Chondrocyte (in vitro differentiated cells): ENCODE results near the gene TNFRSF11A. TPM values are rescaled to one million over a fixed set of nuclear protein-coding genes. Genes with fewer than 3 reads are reported as not detected.
A peak's percentile ranks its signal among the peaks of the same experiment; 100 is the strongest.

ENCODE experiments used
- DNase-seq: peaks from one replicate; pipeline ENCODE4 v3.0.0; 2021; ENCODE audit warnings: mixed read lengths, low spot score
- H3K27ac Mint-ChIP-seq: one replicate; pipeline ENCODE4 v1.8.0; 2021; ENCODE audit warnings: mild to moderate bottlenecking, moderate library complexity, mixed read lengths; ENCODE audit not compliant: unreplicated experiment
- H3K27me3 Mint-ChIP-seq: 2 replicates; pipeline ENCODE4 v1.8.0; 2021; ENCODE audit warnings: low read depth, mixed read lengths
- H3K36me3 Mint-ChIP-seq: 2 replicates; pipeline ENCODE4 v1.8.0; 2021; ENCODE audit warnings: low read depth, mixed read lengths
- H3K4me1 Mint-ChIP-seq: 2 replicates; pipeline ENCODE4 v1.8.0; 2021; ENCODE audit warnings: low read depth, mild to moderate bottlenecking, mixed read lengths
- H3K4me3 Mint-ChIP-seq: one replicate; pipeline ENCODE4 v1.8.0; 2021; ENCODE audit warnings: mild to moderate bottlenecking, moderate library complexity, mixed read lengths; ENCODE audit not compliant: unreplicated experiment
- H3K9me3 Mint-ChIP-seq: 2 replicates; pipeline ENCODE4 v1.8.0; 2021; ENCODE audit warnings: low read depth, mixed read lengths
- total RNA-seq: library from RNA; stranded (reverse); gene quantifications from 3 replicates; pipeline ENCODE4 v1.2.1, GENCODE V29; 2021
- TF ChIP-seq, protein P1 (sequence below): fragments of 200-600 bp; sonication (generic); IDR thresholded peaks from 2 replicates; pipeline ENCODE4 v1.5.0; 2021; ENCODE audit warnings: antibody characterized with exemption, mild to moderate bottlenecking, moderate library complexity

Gene TNFRSF11A
- total RNA-seq, 1 donor from 2014 or later = 0.22 TPM

DNA sequence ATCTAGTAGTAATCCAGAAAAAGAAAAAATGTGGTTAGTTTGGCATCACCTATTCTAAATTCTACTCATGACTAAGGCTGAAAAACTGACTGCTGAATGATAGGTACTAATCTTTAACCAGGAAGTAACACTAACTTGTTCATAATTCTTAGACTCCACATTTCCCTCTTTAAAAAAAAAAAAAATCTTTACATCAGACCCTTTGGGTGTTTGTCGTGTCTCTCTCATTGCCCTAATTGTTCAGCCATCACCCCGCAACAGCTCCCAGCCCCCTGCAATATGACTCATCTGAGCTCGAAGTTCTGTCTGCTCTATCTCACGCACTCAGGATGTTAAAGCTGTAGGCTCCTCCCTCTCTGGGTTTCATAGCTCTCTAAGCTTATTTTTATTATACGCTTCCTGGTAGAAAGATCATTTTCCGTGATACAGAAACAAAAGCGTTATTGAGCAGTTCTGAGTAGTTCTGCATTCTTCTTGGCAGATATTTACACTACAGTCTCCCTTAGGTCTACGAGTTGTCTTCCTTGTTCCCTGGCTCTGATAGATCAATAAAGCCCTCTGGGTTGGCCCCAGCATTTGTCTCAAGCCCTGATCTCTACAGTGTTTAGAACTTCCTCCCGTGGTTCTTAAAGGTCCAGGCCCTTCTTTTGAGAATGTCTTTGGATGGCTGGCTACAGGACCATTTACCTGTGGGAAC, 95.6 kb downstream of the TNFRSF11A start:
- TF ChIP-seq, protein P1, sequence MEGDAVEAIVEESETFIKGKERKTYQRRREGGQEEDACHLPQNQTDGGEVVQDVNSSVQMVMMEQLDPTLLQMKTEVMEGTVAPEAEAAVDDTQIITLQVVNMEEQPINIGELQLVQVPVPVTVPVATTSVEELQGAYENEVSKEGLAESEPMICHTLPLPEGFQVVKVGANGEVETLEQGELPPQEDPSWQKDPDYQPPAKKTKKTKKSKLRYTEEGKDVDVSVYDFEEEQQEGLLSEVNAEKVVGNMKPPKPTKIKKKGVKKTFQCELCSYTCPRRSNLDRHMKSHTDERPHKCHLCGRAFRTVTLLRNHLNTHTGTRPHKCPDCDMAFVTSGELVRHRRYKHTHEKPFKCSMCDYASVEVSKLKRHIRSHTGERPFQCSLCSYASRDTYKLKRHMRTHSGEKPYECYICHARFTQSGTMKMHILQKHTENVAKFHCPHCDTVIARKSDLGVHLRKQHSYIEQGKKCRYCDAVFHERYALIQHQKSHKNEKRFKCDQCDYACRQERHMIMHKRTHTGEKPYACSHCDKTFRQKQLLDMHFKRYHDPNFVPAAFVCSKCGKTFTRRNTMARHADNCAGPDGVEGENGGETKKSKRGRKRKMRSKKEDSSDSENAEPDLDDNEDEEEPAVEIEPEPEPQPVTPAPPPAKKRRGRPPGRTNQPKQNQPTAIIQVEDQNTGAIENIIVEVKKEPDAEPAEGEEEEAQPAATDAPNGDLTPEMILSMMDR = no peak
- H3K36me3 Mint-ChIP-seq = no peaks in the 10 kb centered on the region
- peaks cover 18% of the 10 kb centered on the region for H3K4me1 Mint-ChIP-seq
- peak overlapping the region; percentile 72 for H3K27ac Mint-ChIP-seq
- DNase-seq = no peak
- peak overlapping the region; percentile 37 for H3K4me3 Mint-ChIP-seq
- no peaks in the 10 kb centered on the region for H3K27me3 Mint-ChIP-seq
- H3K9me3 Mint-ChIP-seq = no peaks in the 10 kb centered on the region

DNA sequence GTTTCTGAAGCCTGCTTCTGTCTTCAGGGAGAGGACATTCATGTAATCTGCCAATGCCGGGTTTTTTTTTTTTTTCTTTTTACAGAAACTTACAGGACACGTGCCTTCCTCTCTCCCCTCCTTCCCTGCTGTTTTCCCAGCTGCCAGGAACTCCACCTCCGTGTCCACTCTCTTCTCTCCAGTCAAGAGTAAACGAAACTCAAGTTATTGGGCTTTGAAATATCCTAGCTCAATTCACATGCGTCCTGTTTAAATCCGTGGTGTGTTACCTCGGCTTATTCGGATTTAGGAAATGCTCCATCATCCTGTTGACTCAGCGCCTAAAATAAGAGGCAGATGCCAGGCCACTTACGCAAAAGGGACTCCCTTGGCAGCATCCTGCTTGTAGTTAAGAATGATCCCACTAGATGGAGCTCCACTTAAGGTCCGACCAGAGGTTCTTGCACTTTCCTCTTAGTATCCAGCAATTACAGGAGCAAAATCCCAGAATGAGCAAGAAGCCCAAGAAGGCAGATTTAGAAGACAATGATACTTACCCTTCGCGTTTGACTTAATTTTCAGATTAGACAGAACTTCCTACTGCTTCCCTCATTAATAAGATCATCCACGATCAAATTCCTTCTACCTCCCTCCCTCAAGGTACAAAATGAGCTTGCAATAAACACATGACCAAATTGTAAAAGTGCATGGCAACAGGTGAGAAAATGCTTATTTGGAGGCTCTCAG, 100.5 kb downstream of the TNFRSF11A start:
- Mint-ChIP-seq H3K9me3 (peaks cover 6% of the 10 kb centered on the region), H3K27me3 (no peaks in the 10 kb centered on the region), H3K4me3 (peak overlapping the region; percentile 71), H3K27ac (peak overlapping the region; percentile 95), H3K36me3 (peaks cover 2% of the 10 kb centered on the region), H3K4me1 (peaks cover 19% of the 10 kb centered on the region)
- DNase-seq = no peak
- TF ChIP-seq, protein P1 = peak; percentile 92

DNA sequence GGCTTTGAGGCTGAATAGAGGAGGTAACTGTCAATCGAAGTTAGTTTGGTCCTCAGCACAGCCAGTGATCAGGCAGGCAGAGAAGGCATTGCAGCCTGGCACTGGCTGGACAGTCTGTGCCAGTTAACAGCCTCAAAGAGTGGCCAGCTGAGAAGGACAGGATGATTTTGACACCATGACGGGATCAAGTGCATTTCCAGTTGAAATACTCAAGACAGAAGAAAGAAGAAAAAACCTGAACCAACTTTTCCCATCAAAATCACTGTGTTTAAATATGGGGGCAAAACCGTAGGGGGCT, 101.0 kb downstream of the TNFRSF11A start:
- Mint-ChIP-seq H3K27ac (no peak overlapping the region), H3K9me3 (peaks cover 6% of the 10 kb centered on the region), H3K4me3 (no peak overlapping the region), H3K27me3 (no peaks in the 10 kb centered on the region), H3K36me3 (peaks cover 2% of the 10 kb centered on the region), H3K4me1 (peaks cover 17% of the 10 kb centered on the region)
- DNase-seq = no peak
- TF ChIP-seq, protein P1 = no peak

DNA sequence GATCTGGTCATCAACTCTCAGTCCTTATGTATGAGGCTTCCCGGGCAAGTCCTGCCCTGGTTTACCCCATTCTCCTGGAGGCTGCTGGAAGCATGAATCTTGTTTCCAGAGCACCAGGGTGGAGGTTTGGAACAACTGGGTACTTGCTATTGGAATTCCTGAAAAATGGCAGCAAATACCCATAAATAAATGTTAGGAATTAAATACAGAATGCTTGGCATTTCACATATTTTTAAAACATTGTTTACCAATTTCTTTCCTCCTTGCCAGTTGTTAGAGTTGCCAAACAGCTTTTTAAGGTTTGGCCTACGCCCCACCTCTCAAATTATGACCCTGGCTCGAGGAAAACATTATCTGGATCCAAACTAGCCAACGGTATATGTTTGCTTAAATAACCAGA, 107.1 kb downstream of the TNFRSF11A start:
- Mint-ChIP-seq H3K4me3 (no peak overlapping the region), H3K36me3 (peaks cover 2% of the 10 kb centered on the region), H3K27me3 (peaks cover 6% of the 10 kb centered on the region), H3K27ac (no peak overlapping the region), H3K9me3 (peaks cover 6% of the 10 kb centered on the region), H3K4me1 (peaks cover 4% of the 10 kb centered on the region)
- TF ChIP-seq, protein P1 = no peak
- no peak for DNase-seq

DNA sequence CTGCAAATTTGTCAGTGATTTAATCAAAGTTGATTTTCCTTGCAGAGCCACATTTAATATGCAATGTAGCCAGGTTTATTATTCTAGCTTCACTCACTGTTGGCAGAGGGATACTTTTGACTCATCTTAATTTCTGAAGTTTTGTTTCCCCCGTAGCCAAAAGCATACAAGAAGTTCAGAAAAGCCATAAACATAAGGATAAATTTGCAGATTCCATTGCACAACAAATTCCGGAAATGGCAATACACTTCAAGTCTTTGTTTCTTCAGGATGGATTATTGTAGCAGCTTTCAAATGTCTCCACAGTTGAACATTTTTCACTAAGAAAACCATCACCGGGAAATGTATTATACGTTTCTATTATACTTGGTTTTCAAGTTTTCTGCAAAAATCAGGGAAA, 109.7 kb downstream of the TNFRSF11A start:
- H3K27me3 Mint-ChIP-seq = peaks cover 6% of the 10 kb centered on the region
- H3K9me3 Mint-ChIP-seq = peaks cover under 1% of the 10 kb centered on the region
- H3K27ac Mint-ChIP-seq = no peak overlapping the region
- H3K36me3 Mint-ChIP-seq = no peaks in the 10 kb centered on the region
- H3K4me1 Mint-ChIP-seq = peaks cover 8% of the 10 kb centered on the region
- H3K4me3 Mint-ChIP-seq = no peak overlapping the region
- TF ChIP-seq, protein P1 = no peak
- no peak for DNase-seq
